ENCODE measurements around the gene MAPKAP1.
A peak's percentile ranks its signal among the peaks of the same experiment; 100 is the strongest.

Gene MAPKAP1

GRCh38 chr9:125475385-125475784 is 231.6 kb downstream of the MAPKAP1 start:
- no peak for DNase-seq

GRCh38 chr9:125472926-125473701 is 233.9 kb downstream of the MAPKAP1 start:
- no peak for DNase-seq

GRCh38 chr9:125472562-125472925 is 234.5 kb downstream of the MAPKAP1 start:
- DNase-seq = no peak

GRCh38 chr9:125470767-125471580 is 236.0 kb downstream of the MAPKAP1 start:
- no peak for DNase-seq

- no peak for DNase-seq
Observed at GRCh38 chr9:125470189-125470588, 236.8 kb downstream of the MAPKAP1 start.

- DNase-seq = no peak
Observed at GRCh38 chr9:125468646-125469045, 238.4 kb downstream of the MAPKAP1 start.

- no peak for DNase-seq
Observed at GRCh38 chr9:125467116-125467740, 239.8 kb downstream of the MAPKAP1 start.

GRCh38 chr9:125466411-125466810 is 240.6 kb downstream of the MAPKAP1 start:
- no peak for DNase-seq

- DNase-seq = no peak
Observed at GRCh38 chr9:125464591-125465385, 242.2 kb downstream of the MAPKAP1 start.

- DNase-seq = no peak
Observed at GRCh38 chr9:125463926-125464325, 243.1 kb downstream of the MAPKAP1 start.

GRCh38 chr9:125462861-125463291 is 244.1 kb downstream of the MAPKAP1 start:
- DNase-seq = no peak

GRCh38 chr9:125461636-125462190 is 245.3 kb downstream of the MAPKAP1 start:
- no peak for DNase-seq

- peak; percentile 29 for DNase-seq
Observed at GRCh38 chr9:125460883-125461635, 245.9 kb downstream of the MAPKAP1 start.

- DNase-seq = no peak
Observed at GRCh38 chr9:125460346-125460745, 246.7 kb downstream of the MAPKAP1 start.

- no peak for DNase-seq
Observed at GRCh38 chr9:125457357-125457756, 249.7 kb downstream of the MAPKAP1 start.

GRCh38 chr9:125455876-125456275 is 251.1 kb downstream of the MAPKAP1 start:
- no peak for DNase-seq

- no peak for DNase-seq
Observed at GRCh38 chr9:125455132-125455531, 251.9 kb downstream of the MAPKAP1 start.

GRCh38 chr9:125447202-125447802 is 259.7 kb downstream of the MAPKAP1 start:
- DNase-seq = no peak

GRCh38 chr9:125446561-125447094 is 260.4 kb downstream of the MAPKAP1 start:
- DNase-seq = peak; percentile 19

GRCh38 chr9:125444956-125445506 is 262.0 kb downstream of the MAPKAP1 start:
- DNase-seq = no peak

GRCh38 chr9:125444166-125444565 is 262.8 kb downstream of the MAPKAP1 start:
- DNase-seq = no peak
